ENCODE results near the gene CES4A. TPM values are rescaled to one million over a fixed set of nuclear protein-coding genes. Genes with fewer than 3 reads are reported as not detected.
"Not testable (repeated sequence)": the region's sequence is repeated elsewhere in the genome, so short reads cannot be mapped to it uniquely, and the experiment has no call there.

CES4A gene
- total RNA-seq, 4 donors from 2014 or later, result 18.6 to 24.7 (median 21.2) TPM

DNA sequence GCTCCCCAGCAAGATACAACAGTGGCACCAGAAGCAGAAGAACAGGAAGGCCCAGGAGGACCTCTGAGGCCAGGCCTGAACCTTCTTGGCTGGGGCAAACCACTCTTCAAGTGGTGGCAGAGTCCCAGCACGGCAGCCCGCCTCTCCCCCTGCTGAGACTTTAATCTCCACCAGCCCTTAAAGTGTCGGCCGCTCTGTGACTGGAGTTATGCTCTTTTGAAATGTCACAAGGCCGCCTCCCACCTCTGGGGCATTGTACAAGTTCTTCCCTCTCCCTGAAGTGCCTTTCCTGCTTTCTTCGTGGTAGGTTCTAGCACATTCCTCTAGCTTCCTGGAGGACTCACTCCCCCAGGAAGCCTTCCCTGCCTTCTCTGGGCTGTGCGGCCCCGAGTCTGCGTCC lies 15.4 kb upstream of the CES4A start:
- Histone ChIP-seq H3K4me1 (peaks cover 0 to 8% (median 1%) of the 10 kb centered on the region in 4 donors), H3K4me3 (no peak overlapping the region), H3K9me3 (no peaks in the 10 kb centered on the region), H3K27ac (no peak overlapping the region), H3K27me3 (no peaks in the 10 kb centered on the region), H3K36me3 (no peaks in the 10 kb centered on the region)
- no peak for DNase-seq (ENCODE audit: low spot score in 2 of 2)
- TF ChIP-seq EP300 (IDR thresholded peaks at IDR 0.05) (no peak), POLR2A (IDR thresholded peaks at IDR 0.05) (no peak)
- TF ChIP-seq, protein P1, sequence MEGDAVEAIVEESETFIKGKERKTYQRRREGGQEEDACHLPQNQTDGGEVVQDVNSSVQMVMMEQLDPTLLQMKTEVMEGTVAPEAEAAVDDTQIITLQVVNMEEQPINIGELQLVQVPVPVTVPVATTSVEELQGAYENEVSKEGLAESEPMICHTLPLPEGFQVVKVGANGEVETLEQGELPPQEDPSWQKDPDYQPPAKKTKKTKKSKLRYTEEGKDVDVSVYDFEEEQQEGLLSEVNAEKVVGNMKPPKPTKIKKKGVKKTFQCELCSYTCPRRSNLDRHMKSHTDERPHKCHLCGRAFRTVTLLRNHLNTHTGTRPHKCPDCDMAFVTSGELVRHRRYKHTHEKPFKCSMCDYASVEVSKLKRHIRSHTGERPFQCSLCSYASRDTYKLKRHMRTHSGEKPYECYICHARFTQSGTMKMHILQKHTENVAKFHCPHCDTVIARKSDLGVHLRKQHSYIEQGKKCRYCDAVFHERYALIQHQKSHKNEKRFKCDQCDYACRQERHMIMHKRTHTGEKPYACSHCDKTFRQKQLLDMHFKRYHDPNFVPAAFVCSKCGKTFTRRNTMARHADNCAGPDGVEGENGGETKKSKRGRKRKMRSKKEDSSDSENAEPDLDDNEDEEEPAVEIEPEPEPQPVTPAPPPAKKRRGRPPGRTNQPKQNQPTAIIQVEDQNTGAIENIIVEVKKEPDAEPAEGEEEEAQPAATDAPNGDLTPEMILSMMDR (IDR thresholded peaks at IDR 0.05), result no peak
- 61 to 79% methylated on average over 9 of the region's 9 CpGs for WGBS, 2 donors

DNA sequence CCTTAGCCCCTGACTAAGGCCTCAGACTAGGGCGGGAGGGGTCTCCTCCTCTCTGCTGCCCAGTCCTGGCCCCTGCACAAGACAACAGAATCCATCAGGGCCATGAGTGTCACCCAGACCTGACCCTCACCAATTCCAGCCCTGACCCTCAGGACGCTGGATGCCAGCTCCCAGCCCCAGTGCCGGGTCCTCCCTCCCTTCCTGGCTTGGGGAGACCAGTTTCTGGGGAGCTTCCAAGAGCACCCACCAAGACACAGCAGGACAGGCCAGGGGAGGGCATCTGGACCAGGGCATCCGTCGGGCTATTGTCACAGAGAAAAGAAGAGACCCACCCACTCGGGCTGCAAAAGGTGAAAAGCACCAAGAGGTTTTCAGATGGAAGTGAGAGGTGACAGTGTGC lies 14.7 kb upstream of the CES4A start:
- no peak overlapping the region for H3K27ac ChIP-seq
- H3K4me3 ChIP-seq, result no peak overlapping the region
- peaks cover 0 to 15% (median 1%) of the 10 kb centered on the region in 4 donors for H3K4me1 ChIP-seq
- TF ChIP-seq, protein P1 (IDR thresholded peaks at IDR 0.05), result no peak
- no peak for TF ChIP-seq EP300 (IDR thresholded peaks at IDR 0.05)
- TF ChIP-seq POLR2A (IDR thresholded peaks at IDR 0.05), result no peak
- no peaks in the 10 kb centered on the region for H3K36me3 ChIP-seq
- no peak for DNase-seq (ENCODE audit: low spot score in 2 of 2)
- H3K27me3 ChIP-seq, result no peaks in the 10 kb centered on the region
- no peaks in the 10 kb centered on the region for H3K9me3 ChIP-seq
- 90 to 98% methylated on average over 4 to 6 of the region's 6 CpGs for WGBS, 2 donors

GRCh38 chr16:66974156-66974931 lies 14.0 kb upstream of the CES4A start:
- not testable (repeated sequence) for H3K27me3 ChIP-seq; DNase-seq (ENCODE audit: low spot score in 2 of 2); H3K36me3 ChIP-seq; H3K27ac ChIP-seq; H3K4me3 ChIP-seq; H3K9me3 ChIP-seq
- 83 to 92% methylated on average over 7 to 12 of the region's 32 CpGs for WGBS, 2 donors
- H3K4me1 ChIP-seq, result peaks cover 0 to 21% (median 4%) of the 10 kb centered on the region in 4 donors

DNA sequence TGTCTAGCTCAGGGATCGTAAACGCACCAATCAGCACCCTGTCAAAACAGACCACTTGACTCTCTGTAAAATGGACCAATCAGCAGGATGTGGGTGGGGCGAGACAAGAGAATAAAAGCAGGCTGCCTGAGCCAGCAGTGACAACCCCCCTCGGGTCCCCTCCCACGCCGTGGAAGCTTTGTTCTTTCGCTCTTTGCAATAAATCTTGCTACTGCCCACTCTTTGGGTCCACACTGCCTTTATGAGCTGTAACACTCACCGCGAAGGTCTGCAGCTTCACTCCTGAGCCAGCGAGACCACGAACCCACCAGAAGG lies 13.5 kb upstream of the CES4A start:
- not testable (repeated sequence) for H3K9me3 ChIP-seq; H3K36me3 ChIP-seq; H3K27me3 ChIP-seq; H3K27ac ChIP-seq; H3K4me3 ChIP-seq; DNase-seq (ENCODE audit: low spot score in 2 of 2)
- WGBS, 2 donors, result 43 to 47% methylated on average over 11 of the region's 11 CpGs
- peaks cover 0 to 26% (median 5%) of the 10 kb centered on the region in 4 donors for H3K4me1 ChIP-seq

- Histone ChIP-seq H3K4me3 (no peak overlapping the region), H3K9me3 (no peaks in the 10 kb centered on the region), H3K27me3 (no peaks in the 10 kb centered on the region), H3K4me1 (peaks cover 0 to 26% (median 5%) of the 10 kb centered on the region in 4 donors), H3K36me3 (no peaks in the 10 kb centered on the region), H3K27ac (no peak overlapping the region)
- no peak for TF ChIP-seq POLR2A (IDR thresholded peaks at IDR 0.05)
- TF ChIP-seq, protein P1 (IDR thresholded peaks at IDR 0.05), result no peak
- no peak for TF ChIP-seq EP300 (IDR thresholded peaks at IDR 0.05)
- WGBS, 2 donors, result 80 to 85% methylated on average over 14 of the region's 14 CpGs
- DNase-seq (ENCODE audit: low spot score in 2 of 2), result no peak
Measured at GRCh38 chr16:66975302-66975893, 13.0 kb upstream of the CES4A start.

- DNase-seq (ENCODE audit: low spot score in 2 of 2), result no peak
- Histone ChIP-seq H3K27me3 (no peaks in the 10 kb centered on the region), H3K27ac (no peak overlapping the region), H3K4me1 (peaks cover 0 to 26% (median 5%) of the 10 kb centered on the region in 4 donors), H3K36me3 (no peaks in the 10 kb centered on the region), H3K9me3 (no peaks in the 10 kb centered on the region), H3K4me3 (no peak overlapping the region)
- WGBS, 2 donors, result 41 to 47% methylated on average over 13 of the region's 13 CpGs
- TF ChIP-seq EP300 (IDR thresholded peaks at IDR 0.05) (no peak), POLR2A (IDR thresholded peaks at IDR 0.05) (no peak)
- TF ChIP-seq, protein P1 (IDR thresholded peaks at IDR 0.05), result no peak
Measured at GRCh38 chr16:66976746-66977145, 11.6 kb upstream of the CES4A start.

Data from tibial nerve (tissue), 4 donors.